HEK293 (cell line): ENCODE data around the gene TCEA3.
A peak's percentile ranks its signal among the peaks of the same experiment; 100 is the strongest.

ENCODE experiments used
- CTCF ChIA-PET: fragments of 350-600 bp; formaldehyde crosslinking; extraction: SDS; loops from one replicate; lab custom pipeline; 2021; ENCODE audit warnings: antibody characterized with exemption; lab: Yijun Ruan, JAX
- POLR2A ChIA-PET: fragments of 300-600 bp; formaldehyde crosslinking; extraction: SDS; loops from one replicate; lab custom pipeline; 2020; ENCODE audit warnings: antibody characterized with exemption, inconsistent platforms; lab: Yijun Ruan, JAX
- H3K27ac ChIP-seq: fragments of 200-500 bp; sonication (Bioruptor generic); 2 replicates; pipeline ENCODE4 v1.5.1; 2014; ENCODE audit warnings: low read depth, low read length, control low read depth, inconsistent platforms; ENCODE audit errors: extremely low read depth
- H3K36me3 ChIP-seq, 2 experiments: fragments of 200-500 bp in 1 of 2; sonication (Bioruptor generic) in 1 of 2; 1 replicate in 1 of 2; 2 replicates in 1 of 2; pipeline ENCODE4 v1.5.1; 2014 to 2017; ENCODE audit warnings: inconsistent platforms in 2 of 2, low read length in 2 of 2; ENCODE audit not compliant: control insufficient read depth in 2 of 2, insufficient read depth in 1 of 2
- H3K4me1 ChIP-seq: fragments of 200-500 bp; sonication (Bioruptor generic); 2 replicates; pipeline ENCODE4 v1.5.1; 2014; ENCODE audit warnings: mild to moderate bottlenecking, low read length, inconsistent platforms; ENCODE audit not compliant: control insufficient read depth, insufficient read depth
- H3K4me3 ChIP-seq: 2 replicates; pipeline ENCODE4 v1.5.1; 2011; ENCODE audit warnings: low read depth, mild to moderate bottlenecking, control low read depth, low read length, moderate library complexity
- H3K9me3 ChIP-seq: fragments of 200-500 bp; sonication (Bioruptor generic); 2 replicates; pipeline ENCODE4 v1.5.1; 2014; ENCODE audit warnings: low read depth, low read length, inconsistent platforms; ENCODE audit not compliant: control insufficient read depth, insufficient read depth
- EGR2 ChIP-seq: fragments of 450-650 bp; formaldehyde crosslinking; IDR thresholded peaks from 2 replicates; pipeline ENCODE4 v1.5.1; 2016; ENCODE audit warnings: low read depth, missing biosample characterization, missing genetic modification characterization
- GFI1B ChIP-seq: fragments of 450-650 bp; formaldehyde crosslinking; IDR thresholded peaks from 2 replicates; pipeline ENCODE4 v1.5.1; 2016; ENCODE audit warnings: missing biosample characterization, missing genetic modification characterization
- GLI2 ChIP-seq: fragments of 450-650 bp; formaldehyde crosslinking; IDR thresholded peaks from 2 replicates; pipeline ENCODE4; 2017; ENCODE audit warnings: missing biosample characterization, missing genetic modification characterization, low read depth, borderline replicate concordance
- KLF1 ChIP-seq: fragments of 450-650 bp; formaldehyde crosslinking; IDR thresholded peaks from 2 replicates; pipeline ENCODE4 v1.5.1; 2016; ENCODE audit warnings: missing biosample characterization, missing genetic modification characterization
- TCF7L2 ChIP-seq: IDR thresholded peaks from 2 replicates; pipeline ENCODE4 v1.6.1; 2011; ENCODE audit warnings: low read depth, mild to moderate bottlenecking, inconsistent platforms, low read length, moderate library complexity, borderline replicate concordance
- ZBTB21 ChIP-seq: fragments of 450-650 bp; formaldehyde crosslinking; IDR thresholded peaks from 2 replicates; pipeline ENCODE4 v1.5.1; 2017; ENCODE audit warnings: missing biosample characterization, missing genetic modification characterization
- ZEB2 ChIP-seq: fragments of 450-650 bp; formaldehyde crosslinking; IDR thresholded peaks from 2 replicates; pipeline ENCODE4 v1.5.1; 2016; ENCODE audit warnings: missing biosample characterization, missing genetic modification characterization
- ZNF112 ChIP-seq: fragments of 450-650 bp; formaldehyde crosslinking; IDR thresholded peaks from 2 replicates; pipeline ENCODE4 v1.5.0; 2017; ENCODE audit warnings: missing biosample characterization, missing genetic modification characterization
- ZNF140 ChIP-seq: fragments of 450-650 bp; formaldehyde crosslinking; IDR thresholded peaks from 2 replicates; pipeline ENCODE4 v1.5.1; 2016; ENCODE audit warnings: missing biosample characterization, missing genetic modification characterization
- ZNF221 ChIP-seq: fragments of 450-650 bp; formaldehyde crosslinking; IDR thresholded peaks from 2 replicates; pipeline ENCODE4 v1.5.1; 2017; ENCODE audit warnings: missing biosample characterization, missing genetic modification characterization, borderline replicate concordance
- ZNF510 ChIP-seq: fragments of 450-650 bp; formaldehyde crosslinking; IDR thresholded peaks from 2 replicates; pipeline ENCODE4 v1.5.1; 2018; ENCODE audit warnings: mild to moderate bottlenecking, missing genetic modification characterization, missing biosample characterization; ENCODE audit not compliant: insufficient replicate concordance
- ZNF513 ChIP-seq: fragments of 450-650 bp; IDR thresholded peaks from 2 replicates; pipeline ENCODE4 v1.5.1; 2018; ENCODE audit warnings: missing biosample characterization, missing genetic modification characterization
- ZNF521 ChIP-seq: fragments of 450-650 bp; formaldehyde crosslinking; IDR thresholded peaks from 2 replicates; pipeline ENCODE4 v1.5.1; 2017; ENCODE audit warnings: missing biosample characterization, mild to moderate bottlenecking, missing genetic modification characterization
- ZNF529 ChIP-seq: fragments of 450-650 bp; formaldehyde crosslinking; IDR thresholded peaks from 2 replicates; pipeline ENCODE4 v1.5.1; 2017; ENCODE audit warnings: missing genetic modification characterization, missing biosample characterization; ENCODE audit not compliant: insufficient replicate concordance
- ZNF639 ChIP-seq: fragments of 450-650 bp; formaldehyde crosslinking; IDR thresholded peaks from 2 replicates; pipeline ENCODE4 v1.5.1; 2016; ENCODE audit warnings: missing biosample characterization, missing genetic modification characterization
- ZNF654 ChIP-seq: fragments of 450-650 bp; formaldehyde crosslinking; IDR thresholded peaks from 2 replicates; pipeline ENCODE4 v1.5.1; 2016; ENCODE audit warnings: low read depth, missing biosample characterization, missing genetic modification characterization
- ZNF692 ChIP-seq: fragments of 450-650 bp; formaldehyde crosslinking; IDR thresholded peaks from 2 replicates; pipeline ENCODE4 v1.5.1; 2016; ENCODE audit warnings: missing biosample characterization, missing genetic modification characterization
- TF ChIP-seq, protein P1 (sequence below): fragments of 450-650 bp; formaldehyde crosslinking; IDR thresholded peaks from 2 replicates; pipeline ENCODE4 v1.5.1; 2017; ENCODE audit warnings: missing biosample characterization, missing genetic modification characterization

TCEA3 gene

GRCh38 chr1:23422241-23422877 lies 2.2 kb downstream of the TCEA3 start:
- H3K27ac ChIP-seq = no peak overlapping the region
- POLR2A ChIA-PET = no interaction called here
- H3K4me1 ChIP-seq = no peaks in the 10 kb centered on the region
- H3K4me3 ChIP-seq = no peak overlapping the region
- H3K9me3 ChIP-seq = no peaks in the 10 kb centered on the region
- H3K36me3 ChIP-seq = peaks cover 0 to 7% of the 10 kb centered on the region in 2 experiments; a peak in 1 of 3 replicates
- TF ChIP-seq KLF1 (tag by site-specific recombination) (peak; percentile 53; the same call in 1 of the 2 replicates), GLI2 (tag by site-specific recombination) (no peak)
- CTCF ChIA-PET = interaction anchor here (0.6 to 4.1 kb wide), 5 partner anchors 18 to 233 kb away, joined by 3 to 18 read pairs (median 3); no protein-coding TSS in a partner anchor

GRCh38 chr1:23421753-23422240 lies 2.8 kb downstream of the TCEA3 start:
- no peaks in the 10 kb centered on the region for H3K9me3 ChIP-seq
- no peak for TF ChIP-seq ZNF140
- TF ChIP-seq ZNF529 (tag by site-specific recombination) = no peak
- TF ChIP-seq TCF7L2 = no peak
- no peak for TF ChIP-seq EGR2 (tag by site-specific recombination)
- no peak for TF ChIP-seq ZNF639
- TF ChIP-seq ZNF513 (tag by site-specific recombination) = no peak
- TF ChIP-seq ZEB2 (tag by site-specific recombination) = no peak
- no peak for TF ChIP-seq ZNF221 (tag by site-specific recombination)
- TF ChIP-seq, all 188 proteins: peak for 0
- ChIA-PET POLR2A (no interaction called here), CTCF (interaction anchor here (0.6 to 4.1 kb wide), 4 partner anchors 18 to 234 kb away, joined by 3 to 18 read pairs (median 3); no protein-coding TSS in a partner anchor)
- no peak overlapping the region for H3K27ac ChIP-seq
- H3K4me1 ChIP-seq = no peaks in the 10 kb centered on the region
- H3K36me3 ChIP-seq = peaks cover 0 to 7% of the 10 kb centered on the region in 2 experiments; a peak in 1 of 3 replicates
- no peak overlapping the region for H3K4me3 ChIP-seq

- Histone ChIP-seq H3K4me1 (no peaks in the 10 kb centered on the region), H3K27ac (no peak overlapping the region), H3K9me3 (no peaks in the 10 kb centered on the region), H3K36me3 (peaks cover 0 to 7% of the 10 kb centered on the region in 2 experiments; a peak in 1 of 3 replicates), H3K4me3 (no peak overlapping the region)
- POLR2A ChIA-PET = interaction anchor here (0.6 kb wide), 1 partner anchor 109 kb away, joined by 4 read pairs; the partner anchor contains the start of gene E2F2
- peak; percentile 93 for TF ChIP-seq ZNF112 (tag by site-specific recombination)
- TF ChIP-seq ZBTB21 (tag by site-specific recombination) = no peak
- CTCF ChIA-PET = interaction anchor here (0.7 to 4.1 kb wide), 3 partner anchors 17 to 39 kb away, joined by 3 to 18 read pairs (median 3); no protein-coding TSS in a partner anchor
Measured at GRCh38 chr1:23421343-23421742, 3.2 kb downstream of the TCEA3 start.

DNA sequence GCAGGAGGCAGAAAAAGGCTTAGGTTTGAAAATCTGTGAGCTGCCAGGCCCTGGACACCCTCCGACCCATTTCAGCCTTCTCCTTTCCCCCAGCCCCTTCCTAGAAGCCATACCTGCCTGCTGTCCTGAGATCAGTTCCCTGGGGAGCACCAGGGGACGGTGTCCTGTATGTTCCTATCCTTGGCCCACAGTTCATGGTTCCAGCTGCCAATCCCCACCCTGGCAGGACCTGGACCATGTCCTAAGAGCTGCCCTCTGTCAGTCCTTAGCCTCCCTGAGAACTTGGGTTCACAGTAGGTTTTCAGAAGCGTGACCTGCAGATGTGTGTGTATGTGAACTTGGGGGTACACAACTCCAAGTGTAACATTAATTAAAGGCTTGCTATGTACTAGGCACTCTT lies 3.8 kb downstream of the TCEA3 start:
- CTCF ChIA-PET = interaction anchor here (4.1 kb wide), 1 partner anchor 17 kb away, joined by 18 read pairs; no protein-coding TSS in a partner anchor
- H3K9me3 ChIP-seq = no peaks in the 10 kb centered on the region
- no peaks in the 10 kb centered on the region for H3K4me1 ChIP-seq
- H3K27ac ChIP-seq = no peak overlapping the region
- POLR2A ChIA-PET = interaction anchor here (0.6 kb wide), 1 partner anchor 110 kb away, joined by 4 read pairs; the partner anchor contains the start of gene E2F2
- no peak overlapping the region for H3K4me3 ChIP-seq
- peaks cover 0 to 3% of the 10 kb centered on the region in 2 experiments; a peak in 1 of 3 replicates for H3K36me3 ChIP-seq
- TF ChIP-seq GFI1B (tag by site-specific recombination) (no peak), ZNF692 (tag by site-specific recombination) (no peak), ZNF521 (no peak), ZNF510 (no peak), ZNF529 (tag by site-specific recombination) (no peak), ZNF654 (tag by site-specific recombination) (no peak)
- TF ChIP-seq, protein P1, sequence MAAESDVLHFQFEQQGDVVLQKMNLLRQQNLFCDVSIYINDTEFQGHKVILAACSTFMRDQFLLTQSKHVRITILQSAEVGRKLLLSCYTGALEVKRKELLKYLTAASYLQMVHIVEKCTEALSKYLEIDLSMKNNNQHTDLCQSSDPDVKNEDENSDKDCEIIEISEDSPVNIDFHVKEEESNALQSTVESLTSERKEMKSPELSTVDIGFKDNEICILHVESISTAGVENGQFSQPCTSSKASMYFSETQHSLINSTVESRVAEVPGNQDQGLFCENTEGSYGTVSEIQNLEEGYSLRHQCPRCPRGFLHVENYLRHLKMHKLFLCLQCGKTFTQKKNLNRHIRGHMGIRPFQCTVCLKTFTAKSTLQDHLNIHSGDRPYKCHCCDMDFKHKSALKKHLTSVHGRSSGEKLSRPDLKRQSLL (tag by site-specific recombination) = no peak
